ENCODE measurements around the gene GTPBP4. TPM values are rescaled to one million over a fixed set of nuclear protein-coding genes. Genes with fewer than 3 reads are reported as not detected.

GTPBP4 gene
- total and polyA plus RNA-seq, 2 of the 8 experiments (the other 6 are each of a cell fraction or from before 2014, with no cell fraction given) = 16.9 to 98.1 TPM

GRCh38 chr10:990808-991207 lies 2.6 kb downstream of the GTPBP4 start (continued):
- TF ChIP-seq CHD7 (IDR thresholded peaks at IDR 0.05; ENCODE audit: insufficient replicate concordance, low read length) = no peak
- no peak for TF ChIP-seq CTBP2 (IDR thresholded peaks at IDR 0.05; ENCODE audit: borderline replicate concordance, insufficient read depth, insufficient read length, low read length)
- no peak for TF ChIP-seq CHD2 (IDR thresholded peaks at IDR 0.05; ENCODE audit: low read length)
- no peak for TF ChIP-seq TCF12 (IDR thresholded peaks at IDR 0.05; ENCODE audit: low read depth, low read length)
- no peak for TF ChIP-seq SIN3A (conservative IDR thresholded peaks at IDR 0.05 in 1 of 2, IDR thresholded peaks at IDR 0.05 in 1 of 2; ENCODE audit: low read depth in 1 of 2, low read length in 2 of 2)
- 0 out of 2 replicates have a peak, but pooled peaks have one; percentile 54 for TF ChIP-seq POLR2AphosphoS5 (IDR thresholded peaks at IDR 0.05; ENCODE audit: low read depth, low read length)

Data from H1 (cell line).